ENCODE data around the gene KRAS.

- TF ChIP-seq EZH2 (IDR thresholded peaks at IDR 0.05; ENCODE audit: insufficient read depth, poor library complexity, severe bottlenecking) (no peak), EZH2phosphoT487 (IDR thresholded peaks at IDR 0.05; ENCODE audit: insufficient read depth, low read depth) (no peak)
Measured at GRCh38 chr12:25253371-25254068, 2.8 kb upstream of the KRAS start.

Data from GM23248 (cell line).